H1 (cell line): ENCODE measurements around the gene CLMP.

ENCODE experiments used
- CTCF ChIP-seq, 3 experiments: IDR thresholded peaks; 1 replicate in 2 of 3; 2 replicates in 1 of 3; pipeline versions ENCODE4 v1.5.1 to v1.6.1; 2011; ENCODE audit warnings: low read length in 3 of 3, mild to moderate bottlenecking in 3 of 3, inconsistent platforms in 2 of 3, low read depth in 1 of 3, moderate library complexity in 1 of 3; ENCODE audit not compliant: insufficient read depth in 1 of 3; ENCODE audit errors: control extremely low read depth in 1 of 3
- EP300 ChIP-seq, 2 experiments: IDR thresholded peaks; 1 replicate in 1 of 2; 2 replicates in 1 of 2; pipeline ENCODE4 v1.6.1; 2011 to 2012; ENCODE audit warnings: low read depth in 2 of 2, low read length in 2 of 2, mild to moderate bottlenecking in 2 of 2, borderline replicate concordance in 1 of 2, inconsistent platforms in 1 of 2, moderate library complexity in 1 of 2
- JUND ChIP-seq: IDR thresholded peaks from 2 replicates; pipeline ENCODE4 v1.6.1; 2011; ENCODE audit warnings: mild to moderate bottlenecking, improper control_type of control experiment, low read length
- POLR2A ChIP-seq, 2 experiments: IDR thresholded peaks; 1 replicate in 1 of 2; 2 replicates in 1 of 2; pipeline ENCODE4 v1.6.1; 2011; ENCODE audit warnings: low read depth in 2 of 2, low read length in 2 of 2, mild to moderate bottlenecking in 2 of 2; ENCODE audit errors: control extremely low read depth in 1 of 2
- SIX5 ChIP-seq: IDR thresholded peaks from 2 replicates; pipeline ENCODE4 v1.6.1; 2011; ENCODE audit warnings: mild to moderate bottlenecking, low read depth, low read length

GRCh38 chr11:123191939-123192338, 3.1 kb downstream of the CLMP start:
- TF ChIP-seq SIX5 (no peak), CTCF (IDR thresholded peaks at IDR 0.05; ENCODE audit: control extremely low read depth in 1 of 3, insufficient read depth in 1 of 3, low read depth in 1 of 3, low read length in 3 of 3) (no peak), EP300 (IDR thresholded peaks at IDR 0.05; ENCODE audit: borderline replicate concordance in 1 of 2, low read depth in 2 of 2, low read length in 2 of 2) (no peak), JUND (no peak), POLR2A (IDR thresholded peaks at IDR 0.05; ENCODE audit: control extremely low read depth in 1 of 2, low read depth in 2 of 2, low read length in 2 of 2) (no peak)
